GM13976 (cell line): Measurements from ENCODE around the gene NRN1L.
"Not testable (repeated sequence)": the region's sequence is repeated elsewhere in the genome, so short reads cannot be mapped to it uniquely, and the experiment has no call there.

Source experiments
- DNase-seq: peaks from one replicate; pipeline ENCODE4 v3.0.0; 2012; ENCODE audit warnings: low spot score
- CTCF ChIP-seq: IDR thresholded peaks from 2 replicates; pipeline ENCODE4 v1.5.1; 2012; ENCODE audit warnings: borderline replicate concordance, mild to moderate bottlenecking; ENCODE audit not compliant: insufficient read depth; ENCODE audit errors: extremely low read depth, missing control alignments, control extremely low read depth
- in situ Hi-C: fragments of 300-500 bp; cut with MboI; formaldehyde crosslinking; loops from one replicate; pipeline ENCODE4 v1.12.0; 2022; ENCODE audit warnings: low sequenced_read_pairs, mixed read lengths, inconsistent platforms; ENCODE audit not compliant: unreplicated experiment

The NRN1L gene

DNA sequence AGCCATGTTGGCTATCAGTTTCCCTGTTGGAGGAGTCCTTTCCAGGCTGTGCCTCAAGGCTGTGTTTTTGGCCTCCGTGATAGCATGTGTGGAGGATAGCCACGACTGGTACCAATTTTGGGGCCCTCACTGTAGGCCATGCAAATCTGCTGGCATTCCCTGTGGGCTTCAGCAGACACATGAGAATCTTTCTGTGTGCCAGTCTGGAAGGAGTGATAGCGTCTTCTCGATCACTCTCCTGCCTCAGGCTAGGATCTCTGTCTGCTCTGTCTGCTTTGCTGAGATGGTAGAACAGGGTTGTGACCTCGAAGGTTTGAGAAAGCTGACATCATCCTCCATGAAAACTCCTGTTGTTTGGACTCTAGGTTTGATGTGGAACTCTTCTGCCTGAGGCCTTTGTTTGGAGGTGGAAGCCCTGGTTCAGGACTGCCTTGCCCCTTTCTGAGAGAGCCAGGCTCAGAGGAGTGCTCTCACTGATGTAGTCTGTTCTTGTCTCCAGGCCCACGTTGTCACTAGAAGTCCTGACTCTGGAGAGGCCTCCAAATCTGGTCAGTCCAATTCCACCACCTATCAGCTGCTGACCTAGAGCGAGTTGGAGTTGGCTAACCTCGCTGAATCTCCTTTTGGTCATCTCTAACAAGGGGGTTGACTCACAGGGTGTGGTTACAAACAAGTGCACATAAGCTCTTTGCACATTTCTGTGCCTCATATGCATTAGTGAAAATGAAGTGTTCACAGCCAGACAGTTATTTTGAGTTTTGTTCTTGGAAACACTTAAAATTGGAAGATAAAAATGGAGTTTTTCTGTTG, 23.9 kb upstream of the NRN1L start:
- in situ Hi-C loops, result no loop called here
- DNase-seq, result no peak
- no peak for TF ChIP-seq CTCF

DNA sequence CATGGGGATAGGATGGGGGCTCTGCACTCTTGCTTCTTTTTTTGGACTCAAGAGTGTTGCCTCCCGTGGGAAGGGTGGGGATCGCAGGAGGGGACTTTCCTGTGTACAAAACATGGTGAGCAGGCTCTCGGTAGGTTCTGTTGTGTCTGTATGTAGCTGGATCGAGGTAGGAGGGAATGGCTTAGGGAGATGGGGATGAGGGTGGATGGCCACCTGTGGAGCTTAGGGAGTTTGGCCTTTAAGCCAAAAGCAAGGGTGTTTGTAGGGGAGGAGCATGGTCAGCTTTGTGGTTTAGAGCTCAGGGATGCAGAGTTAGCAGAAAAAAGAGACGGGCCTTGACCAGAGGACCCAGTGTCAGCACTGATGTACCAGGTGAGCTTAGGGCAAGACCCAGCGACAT, 22.8 kb upstream of the NRN1L start:
- in situ Hi-C loops, result no loop called here
- no peak for DNase-seq
- no peak for TF ChIP-seq CTCF

DNA sequence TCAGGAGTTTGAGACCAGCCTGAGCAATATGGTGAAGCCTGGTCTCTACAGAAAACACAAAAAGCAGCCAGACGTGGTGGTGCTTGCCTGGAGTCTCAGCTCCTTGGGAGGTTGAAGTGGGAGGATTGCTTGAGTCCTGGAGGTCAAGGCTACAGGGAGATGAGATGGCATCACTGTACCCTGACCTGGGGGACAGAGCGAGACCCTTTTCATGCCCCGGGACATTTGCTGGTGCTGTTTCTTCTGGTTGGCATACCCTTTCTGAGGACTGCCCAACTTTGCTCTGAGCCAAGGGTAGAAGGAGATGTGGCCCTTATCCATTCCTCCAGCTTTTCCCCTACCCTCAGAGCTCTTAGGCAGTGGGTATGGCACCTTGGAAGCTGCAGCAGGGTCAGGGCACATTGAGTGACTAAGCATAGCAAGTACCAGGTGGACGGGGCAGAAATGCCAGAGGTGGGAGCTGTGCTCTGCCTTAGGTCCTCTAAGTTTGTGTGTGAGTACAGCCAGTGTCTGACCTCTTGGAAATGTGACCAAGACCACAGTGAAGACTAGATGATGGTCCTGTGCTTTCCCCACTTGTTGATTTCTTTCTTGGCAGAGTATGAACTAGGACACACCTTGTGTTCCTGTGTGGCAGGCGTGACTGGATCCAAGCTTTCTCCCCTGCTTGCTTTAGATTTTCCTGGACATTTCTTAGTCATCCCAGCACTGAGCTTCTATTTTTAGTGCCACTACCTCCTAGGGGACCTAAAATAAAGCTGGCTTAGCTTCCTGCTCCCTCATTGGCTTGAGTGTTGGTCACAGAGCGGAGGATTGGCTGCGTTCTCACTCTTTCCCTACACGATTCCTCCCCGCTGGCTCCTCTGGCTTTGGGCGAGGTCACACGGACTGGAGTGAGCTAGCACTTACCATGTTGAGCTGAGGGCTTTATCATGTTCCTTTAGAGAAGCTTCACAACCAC, 21.8 kb upstream of the NRN1L start:
- no peak for TF ChIP-seq CTCF
- no peak for DNase-seq
- in situ Hi-C loops, result no loop called here

GRCh38 chr16:67864044-67864443, 20.6 kb upstream of the NRN1L start:
- in situ Hi-C loops, DNase-seq: not testable (repeated sequence)

GRCh38 chr16:67864594-67864993, 20.1 kb upstream of the NRN1L start:
- TF ChIP-seq CTCF, result no peak
- no peak for DNase-seq
- in situ Hi-C loops, result no loop called here

GRCh38 chr16:67865318-67865717, 19.4 kb upstream of the NRN1L start:
- in situ Hi-C loops, result no loop called here
- peak; percentile 53 for DNase-seq
- peak; percentile 50 for TF ChIP-seq CTCF

GRCh38 chr16:67868290-67868689, 16.4 kb upstream of the NRN1L start:
- no peak for TF ChIP-seq CTCF
- in situ Hi-C loops, result no loop called here
- no peak for DNase-seq
